Tibial artery (tissue), 4 donors: ENCODE data around the gene PLEKHG4B.
"Not testable (repeated sequence)": the region's sequence is repeated elsewhere in the genome, so short reads cannot be mapped to it uniquely, and the experiment has no call there.

Source experiments
- DNase-seq, 2 donors: peaks; one replicate each; pipeline ENCODE4 v3.0.0-alpha.2; 2019
- H3K27ac ChIP-seq, 2 donors: fragments of 200-600 bp; sonication (generic) in 1 of 2; 1 replicate in 1 of 2; 2 replicates in 1 of 2; pipeline ENCODE4 v1.5.1; 2018 to 2019; ENCODE audit warnings: mild to moderate bottlenecking in 1 of 2
- H3K27me3 ChIP-seq, 2 donors: fragments of 200-600 bp; sonication (generic) in 1 of 2; one replicate each; pipeline versions ENCODE4 v1.5.1 to v1.6.0; 2016 to 2019
- H3K36me3 ChIP-seq, 3 donors: fragments of 200-600 bp; sonication (generic) in 2 of 3; one replicate each; pipeline ENCODE4 v1.5.1; 2016 to 2019; ENCODE audit warnings: mild to moderate bottlenecking in 2 of 3
- H3K4me1 ChIP-seq, 4 donors: fragments of 200-600 bp; sonication (generic) in 2 of 4; 1 replicate in 3 of 4; 2 replicates in 1 of 4; pipeline ENCODE4 v1.5.1; 2016 to 2019
- H3K4me3 ChIP-seq, 2 donors: fragments of 200-600 bp; sonication (generic) in 1 of 2; 1 replicate in 1 of 2; 2 replicates in 1 of 2; pipeline ENCODE4 v1.5.1; 2018 to 2019; ENCODE audit warnings: mild to moderate bottlenecking in 2 of 2
- H3K9me3 ChIP-seq, 3 donors: fragments of 200-600 bp; sonication (generic) in 1 of 3; one replicate each; pipeline ENCODE4 v1.5.1; 2016 to 2019
- intact Hi-C: fragments of 100-400 bp; cut with DNase I; formaldehyde crosslinking; loops from one replicate; pipeline ENCODE4 v1.15.0; 2023; ENCODE audit warnings: low total_unique reads
- TF ChIP-seq, protein P1 (sequence below), 2 experiments: fragments of 200-600 bp in 1 of 2; fragments of 450-650 bp in 1 of 2; IDR thresholded peaks; one replicate each; pipeline ENCODE4 v1.5.1; 2017 to 2019; ENCODE audit warnings: antibody characterized with exemption in 2 of 2, mild to moderate bottlenecking in 1 of 2, moderate library complexity in 1 of 2

The PLEKHG4B gene

DNA sequence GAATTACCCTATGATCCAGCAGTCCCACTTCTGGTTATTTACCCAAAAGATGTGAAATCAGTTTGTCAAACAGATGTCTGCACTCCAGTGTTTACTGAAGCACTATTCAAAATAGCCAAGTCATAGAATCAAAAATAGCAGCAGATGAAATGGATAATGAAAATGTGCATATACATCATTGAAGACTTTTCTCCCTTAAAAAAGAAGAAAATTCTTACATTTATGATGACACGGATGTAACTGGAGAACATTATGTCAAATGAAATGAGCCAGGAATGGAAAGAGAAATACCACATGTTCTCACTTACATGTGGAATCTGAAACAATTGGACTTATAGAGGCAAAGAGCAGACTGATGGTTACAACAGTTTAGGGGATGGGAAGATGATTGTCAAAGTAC, 21.5 kb upstream of the PLEKHG4B start:
- TF ChIP-seq, protein P1, sequence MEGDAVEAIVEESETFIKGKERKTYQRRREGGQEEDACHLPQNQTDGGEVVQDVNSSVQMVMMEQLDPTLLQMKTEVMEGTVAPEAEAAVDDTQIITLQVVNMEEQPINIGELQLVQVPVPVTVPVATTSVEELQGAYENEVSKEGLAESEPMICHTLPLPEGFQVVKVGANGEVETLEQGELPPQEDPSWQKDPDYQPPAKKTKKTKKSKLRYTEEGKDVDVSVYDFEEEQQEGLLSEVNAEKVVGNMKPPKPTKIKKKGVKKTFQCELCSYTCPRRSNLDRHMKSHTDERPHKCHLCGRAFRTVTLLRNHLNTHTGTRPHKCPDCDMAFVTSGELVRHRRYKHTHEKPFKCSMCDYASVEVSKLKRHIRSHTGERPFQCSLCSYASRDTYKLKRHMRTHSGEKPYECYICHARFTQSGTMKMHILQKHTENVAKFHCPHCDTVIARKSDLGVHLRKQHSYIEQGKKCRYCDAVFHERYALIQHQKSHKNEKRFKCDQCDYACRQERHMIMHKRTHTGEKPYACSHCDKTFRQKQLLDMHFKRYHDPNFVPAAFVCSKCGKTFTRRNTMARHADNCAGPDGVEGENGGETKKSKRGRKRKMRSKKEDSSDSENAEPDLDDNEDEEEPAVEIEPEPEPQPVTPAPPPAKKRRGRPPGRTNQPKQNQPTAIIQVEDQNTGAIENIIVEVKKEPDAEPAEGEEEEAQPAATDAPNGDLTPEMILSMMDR (IDR thresholded peaks at IDR 0.05), result no peak
- intact Hi-C loops, result no loop called here
- no peaks in the 10 kb centered on the region for H3K4me1 ChIP-seq
- H3K9me3 ChIP-seq, result peaks cover 0 to 7% (median 0%) of the 10 kb centered on the region in 3 donors
- DNase-seq, result no peak
- H3K36me3 ChIP-seq, result no peaks in the 10 kb centered on the region
- H3K27me3 ChIP-seq, result peaks cover 0 to 15% of the 10 kb centered on the region in 2 donors
- no peak overlapping the region for H3K4me3 ChIP-seq
- H3K27ac ChIP-seq, result no peak overlapping the region

DNA sequence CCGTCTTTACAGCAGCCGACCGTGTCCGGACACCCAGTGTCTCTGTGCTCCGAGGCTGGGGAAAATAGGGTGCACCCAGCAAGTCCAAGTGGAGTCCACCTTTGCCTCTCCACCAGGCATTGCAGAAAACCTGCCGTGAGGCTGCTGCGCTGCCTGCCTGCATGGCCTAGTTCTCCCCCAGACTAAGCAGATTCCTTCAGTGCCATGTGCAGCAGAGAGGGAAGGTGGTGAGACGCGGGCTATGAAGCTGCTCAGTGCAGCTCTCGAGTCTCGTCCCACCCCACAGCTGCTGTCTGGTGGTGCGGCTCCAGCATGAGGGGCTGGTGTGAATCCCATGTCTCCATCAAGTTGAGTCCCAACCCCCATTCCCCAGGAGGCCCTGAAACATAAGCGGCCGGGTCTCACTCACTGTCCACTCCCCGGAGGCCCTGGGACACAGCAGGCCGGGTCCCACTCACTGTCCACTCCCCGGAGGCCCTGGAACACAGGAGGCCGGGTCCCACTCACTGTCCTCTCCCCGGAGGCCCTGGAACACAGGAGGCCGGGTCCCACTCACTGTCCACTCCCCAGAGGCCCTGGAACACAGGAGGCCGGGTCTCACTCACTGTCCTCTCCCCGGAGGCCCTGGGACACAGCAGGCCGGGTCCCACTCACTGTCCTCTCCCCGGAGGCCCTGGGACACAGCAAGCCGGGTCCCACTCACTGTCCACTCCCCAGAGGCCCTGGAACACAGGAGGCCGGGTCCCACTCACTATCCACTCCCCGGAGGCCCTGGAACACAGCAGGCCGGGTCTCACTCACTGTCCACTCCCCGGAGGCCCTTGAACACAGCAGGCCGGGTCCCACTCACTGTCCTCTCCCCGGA, 19.4 kb upstream of the PLEKHG4B start:
- intact Hi-C loops, result not testable (repeated sequence)

DNA sequence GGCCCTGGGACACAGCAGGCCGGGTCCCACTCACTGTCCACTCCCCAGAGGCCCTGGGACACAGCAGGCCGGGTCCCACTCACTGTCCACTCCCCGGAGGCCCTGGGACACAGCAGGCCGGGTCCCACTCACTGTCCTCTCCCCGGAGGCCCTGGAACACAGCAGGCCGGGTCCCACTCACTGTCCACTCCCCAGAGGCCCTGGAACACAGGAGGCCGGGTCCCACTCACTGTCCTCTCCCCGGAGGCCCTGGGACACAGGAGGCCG, 18.9 kb upstream of the PLEKHG4B start:
- peaks cover 0 to 28% of the 10 kb centered on the region in 2 donors for H3K27me3 ChIP-seq
- H3K27ac ChIP-seq, H3K36me3 ChIP-seq, H3K4me1 ChIP-seq, intact Hi-C loops, H3K9me3 ChIP-seq, H3K4me3 ChIP-seq, DNase-seq: not testable (repeated sequence)

More for the DNA sequence above, 19.4 kb upstream of the PLEKHG4B start:
- H3K9me3 ChIP-seq, H3K4me1 ChIP-seq, H3K4me3 ChIP-seq, DNase-seq, H3K27ac ChIP-seq, H3K36me3 ChIP-seq: not testable (repeated sequence)
- peaks cover 0 to 23% of the 10 kb centered on the region in 2 donors for H3K27me3 ChIP-seq

GRCh38 chr5:73768-74502, 18.0 kb upstream of the PLEKHG4B start:
- TF ChIP-seq, protein P1 (IDR thresholded peaks at IDR 0.05), result no peak
- no peaks in the 10 kb centered on the region for H3K4me1 ChIP-seq
- peaks cover 0 to 32% of the 10 kb centered on the region in 2 donors for H3K27me3 ChIP-seq
- intact Hi-C loops, result no loop called here
- H3K36me3 ChIP-seq, result no peaks in the 10 kb centered on the region
- no peak for DNase-seq
- H3K27ac ChIP-seq, result no peak overlapping the region
- H3K9me3 ChIP-seq, result no peaks in the 10 kb centered on the region
- H3K4me3 ChIP-seq, result no peak overlapping the region

GRCh38 chr5:74503-75109, 17.4 kb upstream of the PLEKHG4B start:
- peaks cover 0 to 32% of the 10 kb centered on the region in 2 donors for H3K27me3 ChIP-seq
- no peak overlapping the region for H3K4me3 ChIP-seq
- no peaks in the 10 kb centered on the region for H3K4me1 ChIP-seq
- H3K27ac ChIP-seq, result no peak overlapping the region
- TF ChIP-seq, protein P1 (IDR thresholded peaks at IDR 0.05), result no peak
- intact Hi-C loops, result no loop called here
- no peak for DNase-seq
- no peaks in the 10 kb centered on the region for H3K36me3 ChIP-seq
- H3K9me3 ChIP-seq, result no peaks in the 10 kb centered on the region

DNA sequence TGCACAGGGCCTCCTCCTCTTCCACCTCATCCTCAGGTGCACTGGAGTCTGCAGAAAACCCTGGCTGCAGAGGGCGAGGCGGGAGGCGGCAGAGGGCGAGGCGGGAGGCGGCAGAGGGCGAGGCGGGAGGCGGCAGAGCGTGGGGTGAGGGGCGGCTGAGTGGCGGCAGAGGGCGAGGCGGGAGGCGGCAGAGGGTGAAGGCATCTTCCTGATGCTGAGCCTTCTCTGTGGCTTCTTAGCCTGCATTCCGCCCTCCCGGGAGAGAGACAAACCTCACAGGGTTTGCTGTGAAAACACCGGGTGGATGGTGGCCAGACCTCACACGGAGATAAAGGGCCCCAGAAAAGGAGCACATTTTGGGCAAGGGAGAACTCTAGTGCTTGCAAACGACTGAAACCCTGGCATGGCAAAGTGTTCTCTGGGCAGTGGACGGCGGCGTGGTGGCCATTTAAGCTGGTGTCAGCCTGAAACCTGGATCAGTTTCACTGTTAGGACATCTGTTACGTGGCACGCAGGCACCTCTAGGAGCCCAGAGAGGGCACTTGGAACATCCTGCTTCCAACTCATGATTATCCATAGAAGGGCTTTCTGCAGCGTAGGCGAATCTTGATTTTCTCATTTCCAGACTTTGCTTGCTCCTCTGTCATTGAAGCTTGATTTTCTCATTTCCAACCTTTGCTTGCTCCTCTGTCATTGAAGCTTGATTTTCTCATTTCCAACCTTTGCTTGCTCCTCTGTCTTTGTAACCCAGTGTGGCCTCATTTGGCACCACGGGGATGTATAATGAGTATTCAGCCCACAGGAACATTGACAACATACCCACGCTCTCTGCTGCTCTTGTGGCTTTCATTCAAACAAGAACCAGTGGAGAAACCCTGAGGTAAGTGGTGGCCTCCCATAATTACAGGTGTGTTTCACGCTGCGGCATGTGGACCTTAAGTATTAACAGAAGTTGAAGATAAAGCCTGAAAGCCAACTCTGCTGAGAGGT, 16.3 kb upstream of the PLEKHG4B start:
- TF ChIP-seq, protein P1 (IDR thresholded peaks at IDR 0.05), result no peak
- no peak for DNase-seq

More for the DNA sequence above, 16.3 kb upstream of the PLEKHG4B start:
- no peaks in the 10 kb centered on the region for H3K36me3 ChIP-seq
- no peaks in the 10 kb centered on the region for H3K4me1 ChIP-seq
- no peak overlapping the region for H3K27ac ChIP-seq
- H3K27me3 ChIP-seq, result peaks cover 0 to 37% of the 10 kb centered on the region in 2 donors
- no peak overlapping the region for H3K4me3 ChIP-seq
- intact Hi-C loops, result no loop called here
- no peaks in the 10 kb centered on the region for H3K9me3 ChIP-seq
